GM19452 (cell line): ENCODE measurements around the gene SLC2A9.

Experiments
- ATAC-seq: cut with Tn5 transposase; IDR thresholded peaks from one replicate; pipeline ENCODE4 v1.9.1; 2021; ENCODE audit not compliant: unreplicated experiment

The SLC2A9 gene

GRCh38 chr4:9898596-9899305 lies 122.5 kb downstream of the SLC2A9 start:
- ATAC-seq = no peak

GRCh38 chr4:9895333-9895705 lies 126.0 kb downstream of the SLC2A9 start:
- ATAC-seq = no peak

GRCh38 chr4:9894644-9895332 lies 126.5 kb downstream of the SLC2A9 start:
- ATAC-seq = no peak

- ATAC-seq = no peak
Observed at GRCh38 chr4:9893329-9894108, 127.8 kb downstream of the SLC2A9 start.

- no peak for ATAC-seq
Observed at GRCh38 chr4:9891740-9892139, 129.6 kb downstream of the SLC2A9 start.

- ATAC-seq = no peak
Observed at GRCh38 chr4:9891056-9891455, 130.2 kb downstream of the SLC2A9 start.

GRCh38 chr4:9889306-9889705 lies 132.0 kb downstream of the SLC2A9 start:
- no peak for ATAC-seq

- no peak for ATAC-seq
Observed at GRCh38 chr4:9885958-9886357, 135.3 kb downstream of the SLC2A9 start.

- no peak for ATAC-seq
Observed at GRCh38 chr4:9880406-9881197, 140.7 kb downstream of the SLC2A9 start.

- no peak for ATAC-seq
Observed at GRCh38 chr4:9877123-9877522, 144.2 kb downstream of the SLC2A9 start.

- ATAC-seq = no peak
Observed at GRCh38 chr4:9875516-9875915, 145.8 kb downstream of the SLC2A9 start.

- no peak for ATAC-seq
Observed at GRCh38 chr4:9874385-9874784, 146.9 kb downstream of the SLC2A9 start.

- ATAC-seq = no peak
Observed at GRCh38 chr4:9870165-9870790, 151.0 kb downstream of the SLC2A9 start.

GRCh38 chr4:9867751-9868425 lies 153.4 kb downstream of the SLC2A9 start:
- no peak for ATAC-seq

- ATAC-seq = no peak
Observed at GRCh38 chr4:9866931-9867330, 154.4 kb downstream of the SLC2A9 start.

GRCh38 chr4:9861561-9861960 lies 159.7 kb downstream of the SLC2A9 start:
- no peak for ATAC-seq

GRCh38 chr4:9859810-9860209 lies 161.5 kb downstream of the SLC2A9 start:
- ATAC-seq = no peak

GRCh38 chr4:9849538-9849920 lies 171.8 kb downstream of the SLC2A9 start:
- no peak for ATAC-seq

- no peak for ATAC-seq
Observed at GRCh38 chr4:9847968-9848748, 173.1 kb downstream of the SLC2A9 start.
